Activated CD4-positive, alpha-beta T cell treated with anti-CD3 and anti-CD28 coated beads for 1 hour (primary cell): ENCODE measurements around the gene FOXO3.

Source experiments
- DNase-seq: peaks from one replicate; pipeline ENCODE4 v3.0.0-alpha.2; 2020

Gene FOXO3

GRCh38 chr6:108576709-108577108, 16.0 kb downstream of the FOXO3 start:
- DNase-seq: no peak

GRCh38 chr6:108578166-108578565, 17.4 kb downstream of the FOXO3 start:
- DNase-seq: no peak

GRCh38 chr6:108578595-108579327, 18.0 kb downstream of the FOXO3 start:
- no peak for DNase-seq

GRCh38 chr6:108579328-108579721, 18.6 kb downstream of the FOXO3 start:
- DNase-seq: no peak

GRCh38 chr6:108580646-108581045, 19.9 kb downstream of the FOXO3 start:
- DNase-seq: no peak

GRCh38 chr6:108581237-108581931, 20.7 kb downstream of the FOXO3 start:
- DNase-seq: no peak

GRCh38 chr6:108581932-108582475, 21.3 kb downstream of the FOXO3 start:
- DNase-seq: no peak

GRCh38 chr6:108582618-108583017, 21.9 kb downstream of the FOXO3 start:
- DNase-seq: no peak

- no peak for DNase-seq
Observed at GRCh38 chr6:108584323-108584722, 23.6 kb downstream of the FOXO3 start.

- no peak for DNase-seq
Observed at GRCh38 chr6:108585359-108585758, 24.6 kb downstream of the FOXO3 start.

- DNase-seq: no peak
Observed at GRCh38 chr6:108585921-108586536, 25.3 kb downstream of the FOXO3 start.

GRCh38 chr6:108587258-108588059, 26.7 kb downstream of the FOXO3 start:
- DNase-seq: no peak

GRCh38 chr6:108588586-108588985, 27.9 kb downstream of the FOXO3 start:
- no peak for DNase-seq

- DNase-seq: no peak
Observed at GRCh38 chr6:108589244-108589791, 28.6 kb downstream of the FOXO3 start.

- DNase-seq: no peak
Observed at GRCh38 chr6:108591040-108591816, 30.5 kb downstream of the FOXO3 start.

- no peak for DNase-seq
Observed at GRCh38 chr6:108592371-108593337, 31.9 kb downstream of the FOXO3 start.

GRCh38 chr6:108594151-108594550, 33.4 kb downstream of the FOXO3 start:
- no peak for DNase-seq

GRCh38 chr6:108594640-108595039, 33.9 kb downstream of the FOXO3 start:
- DNase-seq: no peak

- no peak for DNase-seq
Observed at GRCh38 chr6:108596956-108597355, 36.2 kb downstream of the FOXO3 start.

GRCh38 chr6:108597572-108598304, 37.0 kb downstream of the FOXO3 start:
- no peak for DNase-seq
